ES-I3 (cell line): ENCODE measurements around the gene ETFB.

ENCODE experiments used
- H3K36me3 ChIP-seq: 2 replicates; pipeline ENCODE4 v1.6.1; 2013; ENCODE audit warnings: mild to moderate bottlenecking, low read length, control low read depth, moderate library complexity; ENCODE audit not compliant: insufficient read depth
- H3K4me1 ChIP-seq: 2 replicates; pipeline ENCODE4 v1.6.1; 2013; ENCODE audit warnings: mild to moderate bottlenecking, control low read depth, low read length; ENCODE audit not compliant: insufficient read depth
- H3K9ac ChIP-seq: 2 replicates; pipeline ENCODE4 v1.6.1; 2013; ENCODE audit warnings: low read depth, mild to moderate bottlenecking, low read length, moderate library complexity
- H3K9me3 ChIP-seq: 2 replicates; pipeline ENCODE4 v1.6.1; 2013; ENCODE audit warnings: mild to moderate bottlenecking, low read length, moderate library complexity; ENCODE audit not compliant: control insufficient read depth, insufficient read depth

Gene ETFB

DNA sequence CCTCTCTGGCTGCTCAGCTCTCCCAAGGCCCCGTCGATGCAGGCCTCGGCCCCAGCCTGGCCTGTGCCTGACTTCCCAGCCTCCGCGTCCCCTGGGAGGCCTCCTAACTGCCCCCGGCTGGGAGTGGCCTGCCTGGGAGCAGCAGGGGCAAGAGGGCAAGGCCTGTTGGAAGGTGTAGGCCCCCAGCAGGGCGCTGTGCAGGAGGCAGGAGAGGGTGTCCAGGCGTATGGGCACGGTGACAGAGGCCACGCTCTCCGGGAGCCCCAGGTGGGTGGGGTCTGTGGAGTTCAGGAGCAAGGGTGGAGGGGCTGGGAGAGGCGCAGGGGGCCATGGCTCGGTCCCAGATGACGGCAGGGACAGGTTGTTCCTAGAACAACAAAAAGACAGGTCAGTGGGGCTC is 23.0 kb upstream of the ETFB start:
- no peaks in the 10 kb centered on the region for H3K36me3 ChIP-seq
- peaks cover 7% of the 10 kb centered on the region; the same call in 1 of the 2 replicates for H3K4me1 ChIP-seq
- H3K9ac ChIP-seq: no peak overlapping the region
- H3K9me3 ChIP-seq: no peaks in the 10 kb centered on the region

- H3K36me3 ChIP-seq: no peaks in the 10 kb centered on the region
- no peak within 1 kb of the TSS for H3K9ac ChIP-seq
- H3K4me1 ChIP-seq: peaks cover 7% of the 10 kb centered on the region; the same call in 1 of the 2 replicates
- no peaks in the 10 kb centered on the region for H3K9me3 ChIP-seq
These were observed 21.8 kb upstream of the ETFB start, which contains the start of gene LIM2 for GRCh38 chr19:51387924-51388389. LIM2 (minus strand) TSS chr19:51387974; CDS start chr19:51387443, 531 bp downstream.

DNA sequence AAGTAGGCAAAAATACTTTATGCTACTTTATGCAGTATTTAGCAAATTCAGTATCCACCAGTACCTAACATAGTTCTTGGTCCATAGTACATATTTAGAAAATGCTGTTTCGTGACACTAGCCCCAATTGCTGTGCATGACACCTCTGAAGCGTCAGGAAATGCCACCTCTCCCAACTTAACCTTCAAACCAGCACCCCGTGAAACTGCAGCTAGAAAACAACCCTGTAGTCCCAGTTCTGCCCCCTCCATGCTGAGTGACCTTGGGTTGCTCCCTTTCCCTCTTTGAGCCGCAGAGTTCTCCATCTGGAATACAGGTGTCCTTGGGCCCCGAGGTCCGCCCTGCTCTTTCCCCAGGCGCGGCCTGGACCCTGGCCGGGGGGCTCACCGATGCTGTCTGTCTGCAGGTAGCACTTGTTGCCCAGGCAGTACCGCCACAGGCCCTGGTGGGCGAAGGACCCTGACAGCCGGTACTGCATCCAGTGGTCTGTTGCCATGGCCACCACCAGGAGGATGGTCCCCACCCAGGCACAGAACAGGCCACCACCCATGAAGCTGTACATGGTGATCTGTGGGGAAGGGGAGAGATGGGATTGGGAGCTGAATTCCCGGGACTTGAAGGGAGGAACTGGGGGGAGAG is 20.8 kb upstream of the ETFB start:
- H3K9me3 ChIP-seq: no peaks in the 10 kb centered on the region
- no peaks in the 10 kb centered on the region for H3K36me3 ChIP-seq
- H3K4me1 ChIP-seq: peaks cover 4% of the 10 kb centered on the region; the same call in 1 of the 2 replicates
- H3K9ac ChIP-seq: no peak overlapping the region

- no peaks in the 10 kb centered on the region for H3K9me3 ChIP-seq
- H3K9ac ChIP-seq: no peak overlapping the region
- no peaks in the 10 kb centered on the region for H3K36me3 ChIP-seq
- no peaks in the 10 kb centered on the region; the same call in 1 of the 2 replicates for H3K4me1 ChIP-seq
These were observed 15.8 kb upstream of the ETFB start for GRCh38 chr19:51382004-51382403.

DNA sequence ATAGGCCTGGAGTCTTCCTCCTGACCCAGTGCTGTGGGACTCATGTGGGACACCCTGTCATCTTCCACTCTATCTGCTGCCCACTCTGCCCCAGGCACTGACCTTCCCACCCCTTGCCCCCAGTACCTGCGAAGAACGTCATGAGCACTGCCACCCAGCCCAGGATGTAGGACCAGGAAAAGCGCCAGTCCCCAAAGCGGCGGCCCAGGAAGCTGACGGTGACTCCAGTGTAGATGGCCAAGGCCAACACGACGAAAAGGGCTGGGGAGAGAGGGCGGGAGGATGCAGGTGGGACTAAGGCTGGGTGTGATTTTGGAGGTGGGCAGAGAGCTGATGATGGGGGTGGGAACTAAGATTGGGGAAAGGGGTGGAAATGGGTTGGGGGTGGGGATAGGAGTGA is 14.2 kb upstream of the ETFB start:
- Histone ChIP-seq H3K4me1 (no peaks in the 10 kb centered on the region), H3K9me3 (no peaks in the 10 kb centered on the region), H3K36me3 (no peaks in the 10 kb centered on the region), H3K9ac (peak overlapping the region; percentile 8; the same call in 1 of the 2 replicates)

- Histone ChIP-seq H3K4me1 (no peaks in the 10 kb centered on the region), H3K9me3 (no peaks in the 10 kb centered on the region), H3K36me3 (no peaks in the 10 kb centered on the region), H3K9ac (no peak overlapping the region)
These were observed 11.2 kb upstream of the ETFB start for GRCh38 chr19:51377422-51377821.

- Histone ChIP-seq H3K4me1 (no peaks in the 10 kb centered on the region), H3K36me3 (no peaks in the 10 kb centered on the region), H3K9ac (no peak overlapping the region), H3K9me3 (no peaks in the 10 kb centered on the region)
These were observed 9.5 kb upstream of the ETFB start for GRCh38 chr19:51375504-51376221.

- Histone ChIP-seq H3K4me1 (peaks cover 7% of the 10 kb centered on the region; the same call in 1 of the 2 replicates), H3K9ac (no peak within 1 kb of the TSS), H3K9me3 (no peaks in the 10 kb centered on the region), H3K36me3 (no peaks in the 10 kb centered on the region)
These were observed 6.7 kb upstream of the ETFB start, which contains the start of gene NKG7 for GRCh38 chr19:51372649-51373504. NKG7 (minus strand) TSS chr19:51372654; CDS start chr19:51372535, 119 bp downstream.

GRCh38 chr19:51372021-51372648 is 5.9 kb upstream of the ETFB start:
- Histone ChIP-seq H3K9ac (no peak overlapping the region), H3K36me3 (no peaks in the 10 kb centered on the region), H3K4me1 (peaks cover 7% of the 10 kb centered on the region; the same call in 1 of the 2 replicates), H3K9me3 (no peaks in the 10 kb centered on the region)

DNA sequence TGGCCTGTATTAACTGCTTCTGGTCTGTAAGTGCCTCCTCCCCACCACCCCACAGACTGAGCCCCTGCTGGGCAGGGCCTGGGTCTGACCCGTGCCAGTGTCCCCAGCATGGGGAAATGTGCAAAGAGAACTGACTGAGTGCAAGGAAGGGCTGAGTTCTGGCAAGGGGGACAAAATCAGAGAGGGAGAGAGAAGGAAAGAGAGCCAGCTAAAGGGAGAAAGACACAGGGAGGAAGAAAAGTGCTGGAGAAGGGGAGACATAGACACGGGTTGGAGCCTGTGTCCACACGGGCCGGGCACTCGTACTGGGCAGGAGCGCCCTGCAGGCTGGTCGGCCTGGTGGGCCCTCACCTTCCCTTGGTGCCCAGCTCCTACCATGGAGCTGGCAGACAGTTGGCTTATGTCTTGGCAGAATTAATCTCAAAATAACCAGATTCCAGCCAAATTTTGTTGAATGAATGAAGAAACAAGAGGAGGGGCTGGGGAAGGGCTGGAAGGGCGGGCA is 5.0 kb upstream of the ETFB start:
- Histone ChIP-seq H3K36me3 (no peaks in the 10 kb centered on the region), H3K9ac (no peak overlapping the region), H3K4me1 (peaks cover 7% of the 10 kb centered on the region; the same call in 1 of the 2 replicates), H3K9me3 (no peaks in the 10 kb centered on the region)

DNA sequence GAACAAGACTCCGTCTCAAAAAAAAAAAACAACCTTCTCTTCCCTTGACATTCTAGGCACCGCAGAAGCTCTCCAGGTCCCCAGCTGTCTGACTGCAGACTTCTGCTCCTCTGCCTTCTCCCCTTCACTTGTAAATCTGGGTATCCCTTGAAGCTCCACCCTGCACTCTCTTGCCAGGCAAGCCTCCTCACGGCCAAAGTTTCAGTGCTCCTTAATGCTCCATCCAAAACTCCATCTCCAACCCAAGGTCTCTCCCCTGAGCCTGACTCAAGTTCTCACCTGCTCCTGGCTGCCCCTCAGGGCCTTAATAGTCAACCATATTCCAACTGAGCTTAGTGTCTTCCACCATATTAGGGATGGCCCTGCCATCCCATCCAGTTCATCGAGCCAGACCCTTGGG is 4.0 kb upstream of the ETFB start:
- peaks cover 7% of the 10 kb centered on the region; the same call in 1 of the 2 replicates for H3K4me1 ChIP-seq
- no peaks in the 10 kb centered on the region for H3K36me3 ChIP-seq
- H3K9ac ChIP-seq: no peak overlapping the region
- H3K9me3 ChIP-seq: no peaks in the 10 kb centered on the region

DNA sequence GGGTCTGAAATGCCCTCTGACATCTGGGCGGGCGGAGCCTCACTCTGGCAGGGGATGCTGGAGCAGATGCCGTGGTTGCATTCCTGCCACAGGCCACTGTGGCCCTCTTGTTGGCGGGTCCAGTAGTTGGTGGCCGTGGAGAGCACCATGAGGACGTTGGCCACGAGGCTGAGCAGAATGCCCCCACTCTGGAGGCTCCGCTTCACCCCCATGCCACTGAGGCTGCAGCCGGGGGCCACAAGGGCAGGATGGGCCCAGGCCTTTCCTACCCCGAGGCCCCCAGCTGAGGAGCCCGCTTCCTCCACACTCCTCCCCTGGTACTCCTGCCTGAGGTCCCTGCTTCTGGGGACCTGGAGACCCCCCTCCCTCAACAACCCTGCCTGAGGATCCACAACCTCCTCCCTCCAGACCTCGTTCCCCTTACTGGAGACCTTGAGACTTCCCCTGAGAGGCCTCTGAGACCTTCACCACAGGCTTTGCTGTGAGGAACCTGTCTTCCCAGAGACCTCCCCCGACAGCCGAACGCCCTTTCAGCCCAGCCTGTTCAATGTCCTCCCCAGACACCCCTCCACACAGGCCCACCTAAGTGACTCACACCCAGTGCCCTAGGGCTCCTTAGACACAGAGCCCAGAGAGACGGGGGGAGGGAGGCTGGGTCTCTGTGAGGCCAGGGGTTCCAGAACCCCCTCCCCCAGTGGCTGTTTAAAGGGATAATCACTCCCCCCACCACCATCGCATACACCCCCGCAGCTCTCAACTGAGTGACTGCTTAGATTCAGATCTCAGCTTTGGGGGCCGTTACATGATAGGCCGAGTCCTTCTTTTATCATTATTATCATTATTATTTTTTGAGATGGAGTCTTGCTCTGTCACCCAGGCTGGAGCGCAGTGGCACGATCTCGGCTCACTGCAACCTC is 2.4 kb upstream of the ETFB start, which contains the start of gene CLDND2:
Gene CLDND2, minus strand, starts transcription at position 638 of the 917 bp plus-strand sequence. Its CDS starts 426 bp downstream, at position 212.
- Histone ChIP-seq H3K36me3 (no peaks in the 10 kb centered on the region), H3K9ac (peak within 1 kb of the TSS; percentile 74), H3K9me3 (no peaks in the 10 kb centered on the region), H3K4me1 (peaks cover 9% of the 10 kb centered on the region; the same call in 1 of the 2 replicates)
